Measurements from ENCODE around the gene SCG5. TPM values are rescaled to one million over a fixed set of nuclear protein-coding genes. Genes with fewer than 3 reads are reported as not detected.

The SCG5 gene
- total and polyA plus RNA-seq, 10 of the 15 experiments (the other 5 are each of a cell fraction or from before 2014, with no cell fraction given) = 0.13 to 0.62 (median 0.48) TPM

DNA sequence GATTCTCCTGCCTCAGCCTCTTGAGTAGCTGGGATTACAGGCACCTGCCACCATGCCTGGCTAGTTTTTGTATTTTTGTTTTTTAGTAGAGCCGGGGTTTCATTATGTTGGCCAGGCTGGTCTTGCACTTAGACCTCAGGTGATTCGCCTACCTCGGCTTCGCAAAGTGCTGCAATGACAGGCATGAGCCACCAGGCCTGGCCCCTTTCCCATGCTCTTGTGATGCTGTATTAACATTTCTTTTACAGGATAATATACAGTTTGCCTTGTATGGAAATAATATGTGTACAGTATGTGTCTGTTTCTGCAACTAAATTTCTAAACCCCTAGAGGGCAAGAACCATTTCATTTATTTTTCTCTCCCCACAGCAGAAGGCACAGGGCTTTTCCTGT, 37.8 kb downstream of the SCG5 start:
- 97% methylated on average over 4 of the region's 4 CpGs for WGBS (ENCODE audit: insufficient coverage, insufficient replicate concordance, low lambda C conversion rate, missing lambda C conversion rate)
- no peaks in the 10 kb centered on the region for H4K20me1 ChIP-seq (ENCODE audit: control insufficient read depth, insufficient read depth)
- no peak overlapping the region for H3K4me2 ChIP-seq (ENCODE audit: control insufficient read depth, insufficient read depth)
- no peaks in the 10 kb centered on the region for H3K36me3 ChIP-seq (ENCODE audit: control insufficient read depth in 2 of 2, insufficient read depth in 2 of 2, low read length in 1 of 2)
- TF ChIP-seq MTA3 (IDR thresholded peaks at IDR 0.05; ENCODE audit: borderline replicate concordance, low read length) = no peak
- no peak for TF ChIP-seq KAT2A (conservative IDR thresholded peaks at IDR 0.05; ENCODE audit: control insufficient read depth, low read depth, low read length)
- no peak for TF ChIP-seq RCOR1 (conservative IDR thresholded peaks at IDR 0.05; ENCODE audit: low read depth, low read length)
- TF ChIP-seq SPI1 (IDR thresholded peaks at IDR 0.05; ENCODE audit: borderline replicate concordance, insufficient read depth, low read depth, low read length) = no peak
- TF ChIP-seq JUNB (IDR thresholded peaks at IDR 0.05) = no peak
- TF ChIP-seq NBN (IDR thresholded peaks at IDR 0.05) = no peak
- no peak for TF ChIP-seq HDGF (IDR thresholded peaks at IDR 0.05)
- TF ChIP-seq ELK1 (IDR thresholded peaks at IDR 0.05; ENCODE audit: low read depth, low read length) = no peak
- TF ChIP-seq BCL11A (IDR thresholded peaks at IDR 0.05; ENCODE audit: low read depth, low read length) = no peak
- TF ChIP-seq CEBPB (IDR thresholded peaks at IDR 0.05; ENCODE audit: borderline replicate concordance in 1 of 2, low read depth in 2 of 2, low read length in 2 of 2) = no peak
- no peak for TF ChIP-seq NRF1 (conservative IDR thresholded peaks at IDR 0.05; ENCODE audit: low read depth, low read length)
- no peak for TF ChIP-seq RUNX3 (IDR thresholded peaks at IDR 0.05; ENCODE audit: low read length)
- TF ChIP-seq CHD1 (IDR thresholded peaks at IDR 0.05; ENCODE audit: low read depth, low read length) = no peak
- no peak for TF ChIP-seq EP300 (IDR thresholded peaks at IDR 0.05; ENCODE audit: borderline replicate concordance in 1 of 2, control insufficient read depth in 1 of 2, low read depth in 2 of 2, low read length in 2 of 2)
- H2AFZ ChIP-seq (ENCODE audit: control insufficient read depth, low read depth, low read length) = no peak overlapping the region
- POLR2A ChIA-PET = no interaction called here
- H3K9ac ChIP-seq (ENCODE audit: control insufficient read depth, insufficient read depth, low read length) = no peak overlapping the region
- no TSS peak for BruUV-seq (replicated peaks)
- intact Hi-C loops (cut with micrococcal nuclease; ENCODE audit: unreplicated experiment) (no loop called here), in situ Hi-C loops (cut with MboI) (no loop called here)
- ATAC-seq (no peak), DNase-seq (ENCODE audit: low read depth, low spot score) (no peak), FAIRE-seq (no peak)
- no peaks in the 10 kb centered on the region for H3K9me3 ChIP-seq (replicated peaks; ENCODE audit: control insufficient read depth, insufficient read depth, low read length)
- H3K79me2 ChIP-seq (ENCODE audit: control insufficient read depth, insufficient read depth, low read length) = no peaks in the 10 kb centered on the region
- H3K27ac ChIP-seq (ENCODE audit: control insufficient read depth, insufficient read depth) = no peak overlapping the region
- H3K4me1 ChIP-seq (ENCODE audit: control insufficient read depth, insufficient read depth, low read length) = peaks cover 3% of the 10 kb centered on the region; the same call in 1 of the 2 replicates
- CTCF ChIA-PET = no interaction called here
- SMC1A ChIA-PET (ENCODE audit: uncharacterized antibody, unreplicated experiment) = interaction anchor here (1.5 kb wide), 1 partner anchor 10 kb away, joined by 4 read pairs; no protein-coding TSS in a partner anchor
- RAD21 ChIA-PET (ENCODE audit: unreplicated experiment) = no interaction called here
- H3K4me3 ChIP-seq = no peak overlapping the region
- peaks cover 0 to 2% of the 10 kb centered on the region in 2 experiments; a peak in 1 of 4 replicates for H3K27me3 ChIP-seq (replicated peaks in 1 of 2; ENCODE audit: control insufficient read depth in 2 of 2, insufficient read depth in 2 of 2, low read length in 1 of 2)
